Muscle layer of colon (tissue), 2 donors: ENCODE measurements around the gene PHETA1.
"Not testable (repeated sequence)": the region's sequence is repeated elsewhere in the genome, so short reads cannot be mapped to it uniquely, and the experiment has no call there.

Source experiments
- H3K27ac ChIP-seq: one replicate; pipeline ENCODE4 v1.7.0; 2013; ENCODE audit warnings: low read depth, mild to moderate bottlenecking, low read length, moderate library complexity
- H3K27me3 ChIP-seq, 2 donors: one replicate each; pipeline ENCODE4 v1.7.0; 2013; ENCODE audit warnings: low read length in 2 of 2, mild to moderate bottlenecking in 2 of 2; ENCODE audit not compliant: insufficient read depth in 2 of 2, control insufficient read depth in 1 of 2
- H3K36me3 ChIP-seq: one replicate; pipeline ENCODE4 v1.7.0; 2013; ENCODE audit warnings: mild to moderate bottlenecking, low read length; ENCODE audit not compliant: insufficient read depth
- H3K4me1 ChIP-seq: one replicate; pipeline ENCODE4 v1.7.0; 2013; ENCODE audit warnings: mild to moderate bottlenecking, low read length; ENCODE audit not compliant: insufficient read depth
- H3K4me3 ChIP-seq, 2 donors: one replicate each; pipeline ENCODE4 v1.7.0; 2013; ENCODE audit warnings: low read length in 2 of 2, low read depth in 1 of 2, mild to moderate bottlenecking in 1 of 2, moderate library complexity in 1 of 2
- H3K9ac ChIP-seq: one replicate; pipeline ENCODE4 v1.7.0; 2013; ENCODE audit warnings: low read length
- H3K9me3 ChIP-seq: one replicate; pipeline ENCODE4 v1.7.0; 2013; ENCODE audit warnings: mild to moderate bottlenecking, low read length
- donor health status: abdominal sarcoma.
- donor health status: Adenocarcinoma of cecum.

The PHETA1 gene

DNA sequence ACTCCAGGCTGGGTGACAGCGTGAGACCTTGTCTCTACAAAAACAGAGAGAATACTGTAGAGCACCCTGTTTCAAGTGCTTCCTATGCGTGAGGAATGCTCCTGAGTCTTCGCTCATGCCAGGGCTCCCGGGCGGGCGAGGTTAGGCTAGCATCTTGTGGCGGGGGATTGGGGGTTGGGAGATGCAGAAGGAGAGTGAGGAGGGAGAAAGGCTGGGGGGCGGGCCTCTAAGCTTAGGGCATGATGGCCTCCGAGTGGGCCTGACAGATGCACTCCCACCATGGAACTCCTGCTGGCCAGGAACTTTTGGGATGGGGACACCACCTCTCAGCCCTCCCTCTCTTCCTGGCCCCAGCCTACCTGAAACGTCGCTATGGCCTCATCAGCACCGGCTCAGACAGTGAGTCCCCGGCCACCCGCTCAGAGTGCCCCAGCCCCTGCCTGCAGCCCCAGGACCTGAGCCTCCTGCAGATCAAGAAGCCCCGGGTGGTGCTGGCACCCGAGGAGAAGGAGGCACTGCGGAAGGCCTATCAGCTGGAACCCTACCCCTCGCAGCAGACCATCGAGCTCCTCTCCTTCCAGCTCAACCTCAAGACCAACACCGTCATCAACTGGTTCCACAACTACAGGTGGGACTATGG, 27.3 kb downstream of the PHETA1 start:
- no peaks in the 10 kb centered on the region for H3K36me3 ChIP-seq
- no peak overlapping the region for H3K4me3 ChIP-seq
- no peaks in the 10 kb centered on the region for H3K9me3 ChIP-seq
- H3K4me1 ChIP-seq = no peaks in the 10 kb centered on the region
- H3K9ac ChIP-seq = no peak overlapping the region
- H3K27me3 ChIP-seq = no peaks in the 10 kb centered on the region
- no peak overlapping the region for H3K27ac ChIP-seq

DNA sequence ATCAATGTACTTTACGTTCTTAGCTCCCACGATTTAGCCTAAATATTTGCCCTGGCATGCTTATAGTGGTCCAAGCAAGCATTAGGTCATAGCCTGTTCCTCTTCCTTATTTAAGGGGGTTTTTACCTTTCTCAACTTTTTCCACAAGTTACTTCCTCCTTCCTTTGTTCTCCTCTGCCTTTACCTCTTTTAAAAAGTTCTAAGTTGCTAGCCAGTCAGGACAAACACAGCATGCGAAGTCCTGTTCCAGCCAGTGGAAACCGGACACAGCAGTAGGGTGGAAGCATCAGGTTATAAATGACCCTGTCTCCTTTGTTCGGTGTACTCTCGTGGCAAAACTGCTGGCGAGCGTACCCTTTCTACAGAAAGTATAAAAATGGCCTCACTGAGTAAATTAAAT, 28.2 kb downstream of the PHETA1 start:
- H3K9me3 ChIP-seq, H3K9ac ChIP-seq, H3K27ac ChIP-seq, H3K4me1 ChIP-seq, H3K36me3 ChIP-seq, H3K4me3 ChIP-seq, H3K27me3 ChIP-seq: not testable (repeated sequence)

DNA sequence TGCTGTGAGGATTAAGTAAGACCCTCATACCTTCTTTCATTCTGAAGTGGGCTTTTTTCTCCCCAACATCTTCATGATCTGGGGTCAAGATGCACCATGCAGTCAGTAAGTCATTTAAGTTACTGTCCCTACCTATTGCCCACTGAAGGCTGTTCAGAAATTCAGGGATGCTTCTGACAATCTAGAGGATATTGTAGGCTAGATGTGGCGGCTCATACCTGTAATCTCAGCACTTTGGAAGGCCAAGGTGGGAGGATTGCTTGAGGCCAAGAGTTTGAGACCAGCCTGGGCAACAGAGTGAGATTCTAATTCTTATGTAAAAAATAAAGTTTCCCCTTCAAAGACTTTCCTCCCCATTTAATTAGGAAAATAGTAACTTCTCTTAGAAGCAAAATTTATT, 28.7 kb downstream of the PHETA1 start:
- H3K27ac ChIP-seq = no peak overlapping the region
- H3K9me3 ChIP-seq = no peaks in the 10 kb centered on the region
- H3K36me3 ChIP-seq = no peaks in the 10 kb centered on the region
- no peak overlapping the region for H3K9ac ChIP-seq
- no peak overlapping the region for H3K4me3 ChIP-seq
- no peaks in the 10 kb centered on the region for H3K4me1 ChIP-seq
- H3K27me3 ChIP-seq = no peaks in the 10 kb centered on the region

DNA sequence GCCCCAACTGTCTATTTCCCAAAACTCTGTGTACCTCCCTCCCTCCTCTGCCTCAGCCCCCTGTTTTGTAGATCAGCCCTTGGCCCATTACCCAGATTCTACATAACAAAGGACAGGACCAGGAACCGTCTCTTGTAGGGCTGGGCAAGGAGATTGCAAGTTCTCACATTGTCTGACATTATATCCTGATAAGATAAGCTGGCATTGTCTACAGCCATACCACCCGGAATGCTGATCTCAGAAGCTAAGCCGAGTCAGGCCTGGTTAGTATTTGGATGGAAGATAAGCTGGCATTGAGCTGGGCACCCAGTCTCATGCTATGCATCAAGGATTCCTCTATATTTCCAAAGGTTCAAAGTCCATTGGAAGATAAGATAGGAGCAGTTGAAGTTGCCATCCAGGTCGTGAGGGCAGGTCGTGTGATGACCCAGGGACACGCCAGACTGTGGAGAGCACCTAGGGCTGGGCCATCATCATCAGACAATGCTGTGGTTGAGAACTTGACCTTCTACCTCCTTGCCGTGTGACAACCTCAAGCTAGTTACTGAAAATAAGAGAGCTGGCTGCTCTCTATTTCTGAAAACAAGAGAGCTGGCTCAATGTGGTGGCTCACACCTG, 29.5 kb downstream of the PHETA1 start:
- Histone ChIP-seq H3K9me3 (no peaks in the 10 kb centered on the region), H3K9ac (no peak overlapping the region), H3K27me3 (no peaks in the 10 kb centered on the region), H3K4me3 (no peak overlapping the region), H3K27ac (no peak overlapping the region), H3K36me3 (no peaks in the 10 kb centered on the region), H3K4me1 (no peaks in the 10 kb centered on the region)

DNA sequence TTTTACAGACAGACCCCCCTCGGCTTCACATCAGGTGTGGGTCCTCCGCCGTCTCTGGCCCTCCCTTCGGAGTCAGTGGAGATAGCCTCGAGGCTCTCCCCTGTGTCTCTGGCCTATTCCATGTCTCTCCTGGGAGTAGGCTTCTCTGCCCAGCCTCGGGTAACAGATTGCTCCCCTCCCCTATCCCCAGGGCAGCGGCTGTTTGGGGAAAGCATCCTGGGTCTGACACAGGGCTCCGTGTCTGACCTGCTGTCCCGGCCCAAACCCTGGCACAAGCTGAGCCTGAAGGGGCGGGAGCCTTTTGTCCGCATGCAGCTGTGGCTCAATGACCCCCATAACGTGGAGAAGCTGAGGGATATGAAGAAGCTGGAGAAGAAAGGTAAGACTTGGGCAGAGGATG, 30.8 kb downstream of the PHETA1 start:
- Histone ChIP-seq H3K9ac (no peak overlapping the region), H3K9me3 (no peaks in the 10 kb centered on the region), H3K27ac (no peak overlapping the region), H3K36me3 (no peaks in the 10 kb centered on the region), H3K4me3 (no peak overlapping the region), H3K4me1 (no peaks in the 10 kb centered on the region), H3K27me3 (no peaks in the 10 kb centered on the region)

DNA sequence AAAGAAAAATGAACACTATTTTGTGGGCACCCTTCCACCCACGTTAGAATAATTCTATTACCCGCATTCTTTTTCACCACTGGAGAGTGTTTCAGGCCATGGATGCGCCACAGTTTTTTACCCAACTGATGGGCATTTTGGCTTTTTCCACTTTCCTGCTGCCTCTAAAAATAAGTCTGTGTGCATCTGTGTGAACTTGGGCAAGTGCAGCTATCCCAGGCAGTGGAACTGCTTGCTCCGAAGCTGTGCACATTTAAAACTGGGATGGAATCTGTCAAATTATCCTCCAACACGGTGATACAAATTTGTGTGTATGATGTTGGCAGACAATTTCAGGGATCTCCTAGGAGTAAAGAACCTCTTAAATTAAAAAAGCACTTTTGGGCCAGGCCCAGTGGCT, 31.5 kb downstream of the PHETA1 start:
- Histone ChIP-seq H3K4me1 (no peaks in the 10 kb centered on the region), H3K27me3 (no peaks in the 10 kb centered on the region), H3K27ac (no peak overlapping the region), H3K9me3 (no peaks in the 10 kb centered on the region), H3K36me3 (no peaks in the 10 kb centered on the region), H3K4me3 (no peak overlapping the region), H3K9ac (no peak overlapping the region)

DNA sequence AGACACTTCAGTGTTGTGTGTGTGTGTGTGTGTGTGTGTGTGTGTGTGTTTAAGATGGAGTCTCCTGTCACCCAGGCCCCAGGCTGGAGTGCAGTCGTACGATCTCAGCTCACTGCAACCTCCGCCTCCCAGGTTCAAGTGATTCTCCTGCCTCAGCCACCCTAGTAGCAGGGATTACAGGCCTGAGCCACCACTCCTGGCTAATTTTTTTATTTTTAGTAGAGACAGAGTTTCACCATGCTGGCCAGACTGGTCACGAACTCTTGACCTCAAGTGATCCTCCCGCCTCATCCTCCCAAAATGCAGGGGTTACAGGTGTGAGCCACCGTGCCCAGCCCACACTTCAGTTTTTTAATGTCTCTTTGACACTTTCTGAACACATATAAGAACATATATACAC, 32.5 kb downstream of the PHETA1 start:
- H3K9ac ChIP-seq = not testable (repeated sequence)

DNA sequence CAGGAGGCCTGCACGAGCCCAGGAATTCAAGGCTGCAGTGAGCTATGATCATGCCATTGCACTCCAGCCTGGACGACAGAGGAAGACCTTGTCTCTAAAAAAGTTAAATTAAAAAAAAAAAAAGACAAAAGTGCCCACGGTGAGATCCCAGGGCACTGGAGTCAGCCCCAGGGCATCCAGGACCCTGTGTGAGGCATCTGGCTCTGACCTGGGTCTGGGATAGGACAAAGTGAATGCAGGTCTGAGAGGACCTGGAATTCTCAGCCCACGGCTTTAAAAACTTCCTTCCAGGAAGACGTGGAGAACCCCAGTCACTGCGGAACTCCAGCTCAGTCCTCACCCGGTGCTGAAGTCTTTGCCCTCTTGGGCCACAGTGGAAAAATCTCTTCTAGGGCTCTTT, 33.1 kb downstream of the PHETA1 start:
- H3K27me3 ChIP-seq = no peaks in the 10 kb centered on the region
- H3K36me3 ChIP-seq = no peaks in the 10 kb centered on the region
- H3K4me3 ChIP-seq = no peak overlapping the region
- no peak overlapping the region for H3K27ac ChIP-seq
- H3K9me3 ChIP-seq = no peaks in the 10 kb centered on the region
- no peak overlapping the region for H3K9ac ChIP-seq
- no peaks in the 10 kb centered on the region for H3K4me1 ChIP-seq

More for the DNA sequence above, 32.5 kb downstream of the PHETA1 start:
- H3K4me3 ChIP-seq, H3K27me3 ChIP-seq, H3K9me3 ChIP-seq, H3K36me3 ChIP-seq, H3K4me1 ChIP-seq, H3K27ac ChIP-seq: not testable (repeated sequence)

DNA sequence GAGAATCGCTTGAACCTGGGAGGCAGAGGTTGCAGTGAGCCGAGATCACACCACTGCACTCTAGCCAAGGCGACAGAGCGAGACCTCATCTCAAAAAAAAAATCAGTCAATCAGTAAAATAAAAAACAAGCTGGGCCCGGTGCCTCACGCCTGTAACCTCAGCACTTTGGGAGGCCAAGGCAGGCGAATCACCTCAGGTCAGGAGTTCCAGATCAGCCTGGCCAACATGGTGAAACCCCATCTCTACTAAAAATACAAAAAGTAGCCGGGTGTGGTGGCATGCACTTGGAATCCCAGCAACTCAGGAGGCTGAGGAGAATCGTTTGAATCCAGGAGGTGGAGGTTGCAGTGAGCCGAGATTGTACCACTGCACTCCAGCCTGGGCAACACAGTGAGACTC, 33.6 kb downstream of the PHETA1 start:
- H3K4me3 ChIP-seq, H3K9ac ChIP-seq, H3K36me3 ChIP-seq, H3K9me3 ChIP-seq, H3K27me3 ChIP-seq, H3K4me1 ChIP-seq, H3K27ac ChIP-seq: not testable (repeated sequence)

DNA sequence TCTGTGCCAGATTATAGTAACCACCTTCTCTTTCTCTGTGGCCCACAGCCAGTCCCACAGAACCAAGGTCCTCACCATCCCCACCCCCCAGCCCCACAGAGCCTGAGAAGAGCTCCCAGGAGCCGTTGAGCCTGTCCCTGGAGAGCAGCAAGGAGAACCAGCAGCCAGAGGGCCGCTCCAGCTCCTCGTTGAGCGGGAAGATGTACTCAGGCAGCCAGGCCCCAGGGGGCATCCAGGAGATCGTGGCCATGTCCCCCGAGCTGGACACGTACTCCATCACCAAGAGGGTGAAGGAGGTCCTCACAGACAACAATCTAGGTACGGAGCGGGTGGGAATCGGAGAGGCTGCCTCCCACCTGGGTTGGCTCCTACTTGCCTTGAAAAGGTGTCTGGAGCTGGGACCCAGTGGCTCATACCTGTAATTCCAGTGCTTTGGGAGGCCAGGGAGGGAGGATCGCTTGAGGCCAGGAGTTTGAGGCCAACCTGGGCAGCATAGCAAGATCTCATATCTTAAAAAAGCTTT, 34.4 kb downstream of the PHETA1 start:
- Histone ChIP-seq H3K27me3 (no peaks in the 10 kb centered on the region), H3K9me3 (no peaks in the 10 kb centered on the region), H3K4me1 (no peaks in the 10 kb centered on the region), H3K9ac (no peak overlapping the region), H3K36me3 (no peaks in the 10 kb centered on the region), H3K4me3 (no peak overlapping the region), H3K27ac (no peak overlapping the region)

DNA sequence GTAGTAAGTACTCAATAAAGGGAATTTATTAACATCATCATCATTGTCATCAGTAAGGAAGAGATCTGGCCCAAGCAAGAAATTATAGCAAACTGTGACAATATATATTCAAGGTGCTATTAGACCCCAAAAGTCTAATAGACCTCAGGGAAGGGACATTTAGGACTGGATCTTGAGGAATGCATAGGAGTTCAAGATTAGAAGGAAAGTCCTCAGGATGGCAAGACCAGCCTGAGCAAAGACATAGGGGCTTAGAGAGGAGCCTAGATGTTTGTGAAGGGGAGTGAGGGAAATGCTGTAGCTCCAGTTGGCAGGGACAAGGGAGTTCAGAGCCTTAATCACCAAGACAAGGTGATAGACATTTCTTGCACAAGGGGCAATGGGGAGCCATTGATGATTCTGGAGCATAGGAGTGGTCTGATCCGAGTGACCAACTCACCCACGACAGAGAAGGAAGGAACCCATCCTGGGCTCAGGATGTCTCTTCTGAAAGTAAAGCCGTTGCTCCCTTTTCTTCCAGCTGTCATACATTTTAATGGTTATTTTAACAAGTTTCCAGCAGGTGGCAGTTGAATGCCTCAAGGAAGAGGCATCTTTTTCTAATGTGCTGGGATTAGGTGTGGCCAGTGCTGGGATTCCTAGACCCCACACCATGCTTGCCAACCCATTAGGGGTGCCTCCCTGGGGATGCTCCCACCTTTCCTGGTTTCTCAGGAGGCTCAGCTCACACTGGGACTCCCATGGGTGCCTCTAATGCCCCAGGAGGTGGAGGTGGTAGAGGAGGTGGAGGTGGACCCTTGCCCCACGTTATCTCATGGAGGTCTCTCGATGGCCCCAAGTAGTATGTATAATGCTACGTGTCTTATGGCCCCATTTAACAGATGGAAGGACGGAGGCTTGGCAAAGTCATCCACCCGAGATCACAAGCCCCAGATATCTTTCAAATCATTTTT, 37.8 kb downstream of the PHETA1 start:
- no peak overlapping the region for H3K9ac ChIP-seq
- no peaks in the 10 kb centered on the region for H3K27me3 ChIP-seq
- no peak overlapping the region for H3K27ac ChIP-seq
- no peaks in the 10 kb centered on the region for H3K36me3 ChIP-seq
- no peaks in the 10 kb centered on the region for H3K9me3 ChIP-seq
- no peak overlapping the region for H3K4me3 ChIP-seq
- H3K4me1 ChIP-seq = no peaks in the 10 kb centered on the region
